AG04450 (cell line): ENCODE data around the gene MYL5. TPM values are rescaled to one million over a fixed set of nuclear protein-coding genes. Genes with fewer than 3 reads are reported as not detected.

Source experiments
- CTCF ChIA-PET: fragments of 300-600, 350-600 bp; formaldehyde crosslinking; extraction: SDS; loops from one replicate; lab custom pipeline; 2022; ENCODE audit warnings: antibody characterized with exemption, inconsistent platforms; lab: Charles Lee
- POLR2A ChIA-PET: fragments of 350-600 bp; formaldehyde crosslinking; extraction: SDS; loops from one replicate; lab custom pipeline; 2021; ENCODE audit warnings: antibody characterized with exemption, inconsistent platforms; lab: Yijun Ruan, JAX
- DNase-seq: peaks from one replicate; pipeline ENCODE4 v3.0.0-alpha.2; 2011; ENCODE audit warnings: low read depth, low spot score
- H3K27ac ChIP-seq: one replicate; pipeline ENCODE4 v1.5.1; 2012; ENCODE audit warnings: low read depth, low read length, control low read depth
- H3K27me3 ChIP-seq: one replicate; pipeline ENCODE4 v1.6.0; 2012; ENCODE audit warnings: low read length; ENCODE audit not compliant: control insufficient read depth, insufficient read depth
- H3K4me3 ChIP-seq: 2 replicates; pipeline ENCODE4 v1.5.1; 2011; ENCODE audit warnings: mild to moderate bottlenecking, low read depth, low read length, control low read depth
- H3K9me3 ChIP-seq: 2 replicates; pipeline ENCODE4 v1.5.1; 2012; ENCODE audit warnings: low read length; ENCODE audit not compliant: control insufficient read depth, insufficient read depth
- polyA plus RNA-seq: library from polyadenylated mRNA; depleted of rRNA; stranded (reverse); fragments of >200 nt; gene quantifications from 2 replicates; pipeline ENCODE4 v1.2.3, GENCODE V29; 2011
- TF ChIP-seq, protein P1 (sequence below): IDR thresholded peaks from 2 replicates; pipeline ENCODE4 v1.5.1; 2011; ENCODE audit warnings: low read depth, low read length, control low read depth, inconsistent platforms

The MYL5 gene
- polyA plus RNA-seq, 1 experiment, result 12.3 TPM

DNA sequence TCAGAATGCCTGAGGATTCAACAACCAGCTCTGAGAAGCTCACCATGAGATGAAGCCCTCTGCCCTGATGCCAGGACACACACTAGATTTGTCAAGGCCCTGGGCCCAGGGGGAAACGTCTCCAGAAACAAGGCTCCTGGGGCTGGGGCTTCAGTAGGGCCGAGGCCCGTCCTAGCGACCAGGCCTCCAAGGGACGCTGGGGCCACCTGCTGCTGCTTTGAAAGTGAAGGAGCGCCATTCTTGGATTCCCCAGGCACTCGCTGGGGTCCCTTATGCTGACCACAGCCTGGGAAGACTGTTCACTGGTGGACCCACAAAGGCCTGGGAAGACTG, 25.1 kb upstream of the MYL5 start:
- ChIA-PET POLR2A (no interaction called here), CTCF (no interaction called here)
- peaks cover 64% of the 10 kb centered on the region for H3K9me3 ChIP-seq
- DNase-seq, result no peak
- H3K4me3 ChIP-seq, result no peak overlapping the region
- H3K27ac ChIP-seq, result no peak overlapping the region
- peaks cover 14% of the 10 kb centered on the region for H3K27me3 ChIP-seq
- TF ChIP-seq, protein P1, sequence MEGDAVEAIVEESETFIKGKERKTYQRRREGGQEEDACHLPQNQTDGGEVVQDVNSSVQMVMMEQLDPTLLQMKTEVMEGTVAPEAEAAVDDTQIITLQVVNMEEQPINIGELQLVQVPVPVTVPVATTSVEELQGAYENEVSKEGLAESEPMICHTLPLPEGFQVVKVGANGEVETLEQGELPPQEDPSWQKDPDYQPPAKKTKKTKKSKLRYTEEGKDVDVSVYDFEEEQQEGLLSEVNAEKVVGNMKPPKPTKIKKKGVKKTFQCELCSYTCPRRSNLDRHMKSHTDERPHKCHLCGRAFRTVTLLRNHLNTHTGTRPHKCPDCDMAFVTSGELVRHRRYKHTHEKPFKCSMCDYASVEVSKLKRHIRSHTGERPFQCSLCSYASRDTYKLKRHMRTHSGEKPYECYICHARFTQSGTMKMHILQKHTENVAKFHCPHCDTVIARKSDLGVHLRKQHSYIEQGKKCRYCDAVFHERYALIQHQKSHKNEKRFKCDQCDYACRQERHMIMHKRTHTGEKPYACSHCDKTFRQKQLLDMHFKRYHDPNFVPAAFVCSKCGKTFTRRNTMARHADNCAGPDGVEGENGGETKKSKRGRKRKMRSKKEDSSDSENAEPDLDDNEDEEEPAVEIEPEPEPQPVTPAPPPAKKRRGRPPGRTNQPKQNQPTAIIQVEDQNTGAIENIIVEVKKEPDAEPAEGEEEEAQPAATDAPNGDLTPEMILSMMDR, result no peak

DNA sequence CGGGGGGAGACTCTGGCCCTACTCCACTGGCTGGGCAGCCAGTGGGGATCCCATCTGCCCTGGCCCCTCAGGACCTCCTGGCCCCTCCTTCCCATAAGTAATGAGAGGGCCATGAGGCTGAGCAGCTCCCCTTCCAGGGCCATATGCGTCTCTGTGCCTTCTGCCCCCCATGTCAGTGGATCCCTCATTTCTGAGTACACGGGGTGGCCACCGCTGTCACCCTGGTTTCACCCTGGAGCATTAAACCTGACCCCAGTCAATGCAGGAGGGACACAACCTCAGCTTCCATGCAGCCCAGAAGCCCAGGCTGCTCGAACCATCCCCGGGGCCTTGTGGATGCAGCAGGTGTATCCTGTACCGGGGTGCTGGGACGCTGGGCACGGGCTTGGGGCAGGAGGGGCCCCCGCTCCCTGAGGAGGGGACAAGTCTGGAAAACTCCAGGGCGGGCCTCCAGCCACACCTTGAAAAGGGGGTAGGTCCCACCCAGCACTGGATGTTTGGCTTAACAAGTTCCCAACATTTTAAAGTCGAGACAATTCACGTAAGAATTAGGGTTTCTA, 24.5 kb upstream of the MYL5 start:
- Histone ChIP-seq H3K4me3 (no peak overlapping the region), H3K27ac (no peak overlapping the region), H3K9me3 (peaks cover 67% of the 10 kb centered on the region), H3K27me3 (peaks cover 14% of the 10 kb centered on the region)
- TF ChIP-seq, protein P1, result no peak
- no peak for DNase-seq
- POLR2A ChIA-PET, result no interaction called here
- CTCF ChIA-PET, result no interaction called here

DNA sequence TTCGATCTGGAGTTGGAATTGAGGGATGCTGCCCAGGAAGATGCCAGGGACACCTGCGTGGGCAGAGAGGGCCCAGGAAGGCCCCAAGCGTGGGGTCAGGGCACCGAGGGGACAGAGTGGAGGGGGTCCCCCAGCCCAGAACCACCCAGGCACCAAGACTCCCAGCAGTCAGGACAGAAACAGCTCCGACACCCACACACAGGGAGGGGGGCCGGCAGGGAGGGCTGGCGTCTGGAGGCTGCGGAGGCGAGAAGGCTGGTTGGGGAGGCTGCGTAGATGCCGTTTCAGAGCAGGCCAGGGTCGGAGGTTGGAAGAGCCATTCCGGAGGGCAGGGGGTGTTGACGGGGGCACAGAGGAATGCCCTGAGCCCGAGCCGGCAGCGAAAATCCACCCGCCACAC, 23.9 kb upstream of the MYL5 start:
- H3K4me3 ChIP-seq, result no peak overlapping the region
- ChIA-PET CTCF (no interaction called here), POLR2A (no interaction called here)
- TF ChIP-seq, protein P1, result no peak
- peaks cover 73% of the 10 kb centered on the region for H3K9me3 ChIP-seq
- no peak for DNase-seq
- H3K27ac ChIP-seq, result no peak overlapping the region
- H3K27me3 ChIP-seq, result peaks cover 14% of the 10 kb centered on the region

DNA sequence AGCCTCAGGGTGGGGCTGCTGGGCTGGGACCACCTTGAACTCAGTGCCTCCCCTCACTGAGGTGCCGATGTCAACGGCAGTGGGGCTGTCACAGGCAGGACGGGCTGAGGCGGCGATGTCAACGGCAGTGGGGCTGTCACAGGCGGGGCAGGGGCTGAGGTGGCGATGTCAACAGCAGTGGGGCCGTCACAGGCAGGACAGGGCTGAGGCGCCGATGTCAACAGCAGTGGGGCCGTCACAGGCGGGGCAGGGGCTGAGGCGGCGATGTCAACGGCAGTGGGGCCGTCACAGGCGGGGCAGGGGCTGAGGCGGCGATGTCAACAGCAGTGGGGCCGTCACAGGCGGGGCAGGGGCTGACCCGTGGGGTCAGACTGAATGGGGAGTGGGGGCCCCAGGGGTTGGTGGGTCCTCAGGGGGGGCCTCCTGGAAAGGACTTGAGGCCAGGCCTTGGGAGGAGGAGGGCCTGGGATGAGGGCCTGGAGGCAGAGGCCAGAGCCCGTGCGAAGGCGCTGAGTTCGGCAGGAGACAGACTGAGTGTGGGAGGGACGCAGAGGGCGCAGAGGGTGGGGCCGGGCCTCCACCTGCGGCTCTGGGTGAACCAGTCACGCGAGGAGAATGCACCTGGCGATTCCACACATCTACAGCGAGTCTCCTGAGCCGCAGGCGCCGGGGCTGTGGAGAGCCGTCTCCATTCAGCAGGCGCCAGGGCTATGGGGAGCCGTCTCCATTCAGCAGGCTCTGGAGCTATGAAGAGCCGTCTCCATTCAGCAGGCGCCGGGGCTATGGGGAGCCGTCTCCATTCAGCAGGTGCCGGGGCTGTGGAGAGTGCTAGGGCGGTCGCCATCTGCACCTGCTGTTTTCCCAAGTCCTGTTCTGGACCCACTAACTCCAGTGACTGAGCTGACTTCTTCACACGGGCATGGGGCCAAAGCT, 23.1 kb upstream of the MYL5 start:
- CTCF ChIA-PET, result no interaction called here
- peaks cover 79% of the 10 kb centered on the region for H3K9me3 ChIP-seq
- no peak for DNase-seq
- no peak overlapping the region for H3K4me3 ChIP-seq
- H3K27ac ChIP-seq, result no peak overlapping the region
- POLR2A ChIA-PET, result no interaction called here
- H3K27me3 ChIP-seq, result peaks cover 14% of the 10 kb centered on the region
- TF ChIP-seq, protein P1, result no peak
